Colonic mucosa (tissue), 4 donors: Measurements from ENCODE around the gene METTL25B. TPM values are rescaled to one million over a fixed set of nuclear protein-coding genes. Genes with fewer than 3 reads are reported as not detected.
A peak's percentile ranks its signal among the peaks of the same experiment; 100 is the strongest.

Experiments
- DNase-seq: peaks from one replicate; pipeline ENCODE4 v3.0.0-alpha.2; 2020
- H3K27ac ChIP-seq: fragments of 200-600 bp; one replicate; pipeline ENCODE4 v1.8.0; 2021
- H3K27me3 ChIP-seq: fragments of 200-600 bp; one replicate; pipeline ENCODE4 v1.8.0; 2021
- H3K36me3 ChIP-seq: fragments of 200-600 bp; one replicate; pipeline ENCODE4 v1.8.0; 2021
- H3K4me1 ChIP-seq: fragments of 200-600 bp; one replicate; pipeline ENCODE4 v1.8.0; 2021; ENCODE audit warnings: mild to moderate bottlenecking
- H3K4me3 ChIP-seq: fragments of 200-600 bp; one replicate; pipeline ENCODE4 v1.8.0; 2021
- H3K9ac ChIP-seq, 2 donors: one replicate each; pipeline ENCODE4 v1.7.0; 2013; ENCODE audit warnings: control low read depth in 2 of 2, low read depth in 2 of 2, low read length in 2 of 2
- H3K9me3 ChIP-seq: fragments of 200-600 bp; one replicate; pipeline ENCODE4 v1.8.0; 2021
- intact Hi-C: fragments of 100-400 bp; cut with DNase I; formaldehyde crosslinking; loops from one replicate; pipeline ENCODE4 v1.14.1; 2022
- total RNA-seq, 2 donors: library from RNA; stranded (reverse); fragmentation: NEBNext Ultra II Directional in 1 of 2; extraction: Animal tissue kit (Norgen Biotek cat#: 25700) in 1 of 2; gene quantifications; one replicate each; pipeline ENCODE4 v1.2.1, GENCODE V29; 2021
- TF ChIP-seq, protein P1 (sequence below): fragments of 200-600 bp; IDR thresholded peaks from one replicate; pipeline ENCODE4 v1.8.0; 2022; ENCODE audit warnings: antibody characterized with exemption, mild to moderate bottlenecking
- donor health status: healthy.
- donor health status: DM: no; HTN: no; CAD: no.
- donor health status: DM: no; HTN: no; CAD: no.

The METTL25B gene
- 10 to 100 TPM; 31.3 to 51.9 TPM for total RNA-seq

DNA sequence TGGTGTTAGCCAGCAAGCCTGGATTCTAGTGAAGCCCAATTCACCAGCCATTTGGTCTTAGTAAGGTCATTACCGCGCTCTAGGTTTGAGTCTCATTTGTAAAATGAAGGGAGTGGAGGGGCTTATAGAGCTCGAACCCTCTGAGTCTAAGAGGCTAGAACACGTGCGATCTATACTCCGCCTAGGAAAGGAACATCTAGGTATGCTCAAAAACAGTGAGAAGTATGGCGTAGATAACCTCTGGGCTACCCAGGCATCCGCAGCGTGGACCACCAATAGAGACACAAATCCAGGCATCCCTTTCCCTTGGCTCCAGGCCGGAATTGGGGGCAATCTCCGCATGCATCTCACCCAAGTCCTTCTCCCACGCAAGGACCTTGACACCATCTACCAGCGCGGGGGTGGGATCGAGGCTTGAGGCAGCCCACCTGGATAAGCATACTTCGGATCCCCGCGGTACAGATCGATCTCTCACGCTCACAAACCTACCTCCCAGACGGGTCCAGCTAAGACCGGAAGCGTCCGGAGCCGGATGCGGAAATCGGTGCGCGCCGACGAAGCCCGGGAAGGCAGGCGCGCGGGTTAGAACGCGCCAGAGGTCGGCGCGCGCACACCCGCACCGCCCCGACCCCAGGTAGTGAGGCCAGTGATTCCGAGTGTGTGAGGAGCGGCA, at the start of gene METTL25B:
TSS of gene METTL25B (plus strand) at position 544 of the 673 bp plus-strand sequence. CDS start 636 bp downstream, outside the sequence.
- Histone ChIP-seq H3K36me3 (peaks cover 5% of the 10 kb centered on the region), H3K27me3 (no peaks in the 10 kb centered on the region), H3K27ac (peak within 1 kb of the TSS; percentile 91), H3K9ac (peak within 1 kb of the TSS; percentile 89 to 97), H3K4me3 (peak within 1 kb of the TSS; percentile 89), H3K4me1 (peaks cover 28% of the 10 kb centered on the region), H3K9me3 (no peaks in the 10 kb centered on the region)
- TF ChIP-seq, protein P1, sequence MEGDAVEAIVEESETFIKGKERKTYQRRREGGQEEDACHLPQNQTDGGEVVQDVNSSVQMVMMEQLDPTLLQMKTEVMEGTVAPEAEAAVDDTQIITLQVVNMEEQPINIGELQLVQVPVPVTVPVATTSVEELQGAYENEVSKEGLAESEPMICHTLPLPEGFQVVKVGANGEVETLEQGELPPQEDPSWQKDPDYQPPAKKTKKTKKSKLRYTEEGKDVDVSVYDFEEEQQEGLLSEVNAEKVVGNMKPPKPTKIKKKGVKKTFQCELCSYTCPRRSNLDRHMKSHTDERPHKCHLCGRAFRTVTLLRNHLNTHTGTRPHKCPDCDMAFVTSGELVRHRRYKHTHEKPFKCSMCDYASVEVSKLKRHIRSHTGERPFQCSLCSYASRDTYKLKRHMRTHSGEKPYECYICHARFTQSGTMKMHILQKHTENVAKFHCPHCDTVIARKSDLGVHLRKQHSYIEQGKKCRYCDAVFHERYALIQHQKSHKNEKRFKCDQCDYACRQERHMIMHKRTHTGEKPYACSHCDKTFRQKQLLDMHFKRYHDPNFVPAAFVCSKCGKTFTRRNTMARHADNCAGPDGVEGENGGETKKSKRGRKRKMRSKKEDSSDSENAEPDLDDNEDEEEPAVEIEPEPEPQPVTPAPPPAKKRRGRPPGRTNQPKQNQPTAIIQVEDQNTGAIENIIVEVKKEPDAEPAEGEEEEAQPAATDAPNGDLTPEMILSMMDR = no peak
- DNase-seq = peak; percentile 89
- intact Hi-C loops = loop anchor here (5.0 kb wide), 1 partner anchor 39 kb away; the partner anchor contains the start of gene PRCC

DNA sequence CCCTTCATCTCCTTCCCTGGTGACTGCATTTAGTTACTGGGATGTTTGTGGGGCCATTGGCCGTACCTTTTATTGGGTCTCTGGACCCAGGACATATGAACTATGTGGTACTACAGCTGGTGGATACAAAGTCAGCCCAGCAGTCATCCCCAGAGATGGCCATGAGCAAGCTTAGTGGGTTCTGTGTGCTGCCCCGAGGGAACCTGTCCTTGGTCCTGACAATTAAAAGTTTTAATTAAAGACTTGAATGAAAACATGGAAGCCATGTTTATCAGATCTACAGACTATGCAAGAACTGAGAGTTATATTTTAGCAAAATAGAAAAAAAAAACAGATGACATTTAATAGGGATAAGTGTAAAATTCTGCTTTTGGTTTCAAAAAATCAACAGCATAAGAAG, 48.2 kb upstream of the METTL25B start:
- DNase-seq = no peak
- no peak overlapping the region for H3K4me3 ChIP-seq
- no peak overlapping the region for H3K9ac ChIP-seq
- H3K36me3 ChIP-seq = no peaks in the 10 kb centered on the region
- H3K27me3 ChIP-seq = peaks cover 37% of the 10 kb centered on the region
- H3K9me3 ChIP-seq = no peaks in the 10 kb centered on the region
- TF ChIP-seq, protein P1 = no peak
- peaks cover 8% of the 10 kb centered on the region for H3K4me1 ChIP-seq
- intact Hi-C loops = loop anchor here (10.0 kb wide), 1 partner anchor 205 kb away; no protein-coding TSS in a partner anchor
- H3K27ac ChIP-seq = no peak overlapping the region

DNA sequence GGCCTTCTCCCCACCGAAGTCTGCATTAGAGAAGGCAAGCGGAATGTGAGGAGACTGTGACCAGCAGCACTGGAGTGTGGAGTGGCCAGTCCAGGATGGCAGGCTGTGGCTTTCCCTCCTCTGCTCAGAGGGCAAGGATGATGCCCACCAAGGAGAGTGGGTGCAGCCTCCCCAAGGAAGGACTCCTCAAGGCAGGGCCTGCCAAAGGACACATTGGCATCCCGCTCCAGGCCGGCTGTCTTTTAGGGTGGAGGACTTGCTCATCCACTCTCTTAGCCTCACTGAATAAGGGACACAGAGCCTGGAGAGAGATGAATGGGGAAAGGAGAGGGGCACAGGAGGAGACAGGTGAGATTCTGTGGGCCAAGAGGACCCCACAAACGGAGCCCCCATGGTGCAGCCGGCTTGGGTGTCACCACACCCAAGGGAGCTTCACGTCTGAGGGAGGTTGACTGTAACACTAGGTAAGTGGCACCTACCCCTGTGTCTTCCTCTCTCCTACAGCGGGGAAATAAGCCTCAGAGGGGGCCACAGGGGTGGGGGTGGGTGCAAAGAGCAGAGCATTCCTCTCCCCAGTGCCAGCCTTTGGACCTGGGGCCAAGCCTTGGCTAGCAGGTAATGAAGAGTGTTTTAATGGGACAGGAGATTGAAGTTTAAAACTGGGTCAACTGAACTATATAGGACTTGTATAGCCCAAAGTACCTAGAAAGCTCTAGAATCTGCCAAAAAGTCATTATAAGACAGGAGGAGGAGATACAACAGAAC, 46.9 kb upstream of the METTL25B start:
- H3K27me3 ChIP-seq = peaks cover 27% of the 10 kb centered on the region
- intact Hi-C loops = loop anchor here (10.0 kb wide), 1 partner anchor 203 kb away; no protein-coding TSS in a partner anchor
- DNase-seq = no peak
- H3K9ac ChIP-seq = no peak overlapping the region
- peaks cover 8% of the 10 kb centered on the region for H3K4me1 ChIP-seq
- TF ChIP-seq, protein P1 = no peak
- H3K36me3 ChIP-seq = no peaks in the 10 kb centered on the region
- no peak overlapping the region for H3K4me3 ChIP-seq
- H3K9me3 ChIP-seq = no peaks in the 10 kb centered on the region
- no peak overlapping the region for H3K27ac ChIP-seq

DNA sequence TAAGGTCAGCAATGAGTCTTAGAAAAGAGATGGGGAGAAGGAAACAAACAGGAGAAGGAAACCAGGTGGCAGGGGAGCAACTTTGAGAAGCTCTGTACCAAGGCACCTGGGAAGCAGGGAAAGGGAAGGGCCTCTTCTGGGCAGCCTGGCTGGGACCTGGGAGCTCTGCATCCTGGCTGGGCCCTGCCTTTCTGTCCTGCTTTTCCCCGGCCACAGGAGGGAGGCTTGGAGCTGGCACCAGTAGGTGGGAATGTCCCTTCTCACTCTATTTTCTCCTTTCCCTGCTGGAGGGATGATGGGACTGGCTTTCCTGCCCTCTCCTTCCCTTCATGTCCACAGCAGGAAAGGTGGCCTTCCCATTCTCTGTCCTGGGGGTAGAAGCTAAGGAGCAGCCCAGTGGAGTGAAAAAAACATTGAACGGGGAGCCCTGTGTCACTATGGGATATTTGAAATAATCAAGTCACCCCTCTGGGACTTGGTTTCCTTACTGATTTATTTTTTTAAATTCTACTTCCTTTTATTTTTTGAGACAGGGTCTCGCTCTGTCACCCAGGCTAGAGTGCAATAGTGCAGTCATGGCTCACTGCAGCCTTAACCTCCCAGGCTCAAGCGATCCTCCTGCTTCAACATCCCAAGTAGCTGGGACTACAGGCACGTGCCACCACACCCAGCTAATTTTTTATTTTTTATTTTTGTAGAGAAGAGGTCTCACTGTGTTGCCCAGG, 45.9 kb upstream of the METTL25B start:
- Histone ChIP-seq H3K4me3 (no peak overlapping the region), H3K27ac (no peak overlapping the region), H3K9me3 (no peaks in the 10 kb centered on the region), H3K27me3 (peaks cover 17% of the 10 kb centered on the region), H3K4me1 (peaks cover 2% of the 10 kb centered on the region), H3K36me3 (no peaks in the 10 kb centered on the region), H3K9ac (no peak overlapping the region)
- TF ChIP-seq, protein P1 = no peak
- DNase-seq = no peak
- intact Hi-C loops = loop anchor here (10.0 kb wide), 1 partner anchor 202 kb away; no protein-coding TSS in a partner anchor

DNA sequence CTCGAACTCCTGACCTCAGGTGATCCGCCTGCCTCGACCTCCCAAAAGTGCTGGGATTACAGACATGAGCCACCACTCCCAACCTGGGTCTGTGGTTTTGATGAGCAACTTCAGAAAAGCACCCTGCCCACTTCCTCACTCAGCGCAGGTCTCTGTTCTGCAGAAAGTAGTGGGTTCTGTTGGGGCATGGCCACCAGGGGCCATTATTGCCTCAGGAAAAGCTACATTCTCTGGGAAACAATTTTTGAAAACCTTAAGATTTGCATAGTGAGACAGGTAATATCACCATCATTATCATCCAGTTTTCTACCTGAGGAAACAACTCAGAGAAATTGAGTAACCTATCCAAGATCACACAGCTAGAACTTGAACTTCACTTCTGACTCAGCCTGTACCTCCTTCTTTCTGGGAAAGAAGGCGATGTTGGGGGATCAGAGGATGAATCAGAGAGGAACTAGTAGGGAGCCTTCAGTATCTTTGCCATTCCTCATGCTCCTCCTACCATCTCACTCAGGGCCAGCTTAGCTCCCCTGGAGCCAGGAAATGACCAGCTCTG, 44.0 kb upstream of the METTL25B start:
- no peak overlapping the region for H3K4me3 ChIP-seq
- H3K36me3 ChIP-seq = no peaks in the 10 kb centered on the region
- no peak overlapping the region for H3K9ac ChIP-seq
- H3K9me3 ChIP-seq = no peaks in the 10 kb centered on the region
- no peak overlapping the region for H3K27ac ChIP-seq
- TF ChIP-seq, protein P1 = no peak
- peaks cover 4% of the 10 kb centered on the region for H3K27me3 ChIP-seq
- intact Hi-C loops = loop anchor here (10.0 kb wide), 1 partner anchor 200 kb away; no protein-coding TSS in a partner anchor
- peaks cover 3% of the 10 kb centered on the region for H3K4me1 ChIP-seq
- DNase-seq = no peak
